ENCODE data around the gene CD2AP.
"Not testable (repeated sequence)": the region's sequence is repeated elsewhere in the genome, so short reads cannot be mapped to it uniquely, and the experiment has no call there.

CD2AP gene

DNA sequence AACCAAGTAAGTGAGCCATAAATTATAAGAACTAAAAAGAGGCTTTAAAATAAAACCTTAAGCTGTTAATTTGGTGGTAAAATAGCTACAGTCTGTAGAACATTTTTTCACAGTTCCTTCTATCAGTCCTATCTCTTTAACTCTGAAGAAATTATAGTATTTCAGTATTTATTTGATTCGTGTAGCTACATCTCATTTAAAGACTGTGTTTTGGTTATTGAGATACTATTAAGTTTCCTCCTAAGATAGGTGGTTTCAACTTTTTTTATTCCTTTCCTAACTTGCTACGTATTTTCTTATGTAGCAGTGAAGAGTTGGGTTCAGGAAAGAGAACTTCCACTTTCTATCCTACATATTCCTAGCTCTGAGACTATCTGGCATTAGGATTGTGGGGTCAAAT, 97.2 kb downstream of the CD2AP start:
- no peak for DNase-seq

DNA sequence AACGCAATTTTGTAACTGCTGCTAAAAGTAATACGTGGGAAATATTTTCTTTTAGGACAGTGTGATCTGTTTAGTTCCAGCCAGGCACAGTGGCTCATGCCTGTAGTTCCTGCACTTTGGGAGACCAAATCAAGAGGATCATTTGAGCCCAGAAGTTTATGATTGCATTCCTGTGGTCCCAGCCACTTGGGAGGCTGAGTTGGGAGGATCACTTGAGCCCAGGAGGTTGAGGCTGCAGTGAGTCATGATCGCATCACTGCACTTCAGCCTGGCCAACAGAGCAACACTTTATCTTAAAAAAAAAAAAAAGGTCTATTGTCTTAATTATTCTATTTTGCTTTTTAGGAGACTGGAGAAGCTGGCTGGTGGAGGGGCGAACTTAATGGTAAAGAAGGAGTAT, 101.5 kb downstream of the CD2AP start:
- DNase-seq, result no peak

- no peak for DNase-seq
Observed at GRCh38 chr6:47581591-47581990, 104.0 kb downstream of the CD2AP start.

- no peak for DNase-seq
Observed at GRCh38 chr6:47587493-47587892, 109.9 kb downstream of the CD2AP start.

- no peak for DNase-seq
Observed at GRCh38 chr6:47592131-47592840, 114.7 kb downstream of the CD2AP start.

DNA sequence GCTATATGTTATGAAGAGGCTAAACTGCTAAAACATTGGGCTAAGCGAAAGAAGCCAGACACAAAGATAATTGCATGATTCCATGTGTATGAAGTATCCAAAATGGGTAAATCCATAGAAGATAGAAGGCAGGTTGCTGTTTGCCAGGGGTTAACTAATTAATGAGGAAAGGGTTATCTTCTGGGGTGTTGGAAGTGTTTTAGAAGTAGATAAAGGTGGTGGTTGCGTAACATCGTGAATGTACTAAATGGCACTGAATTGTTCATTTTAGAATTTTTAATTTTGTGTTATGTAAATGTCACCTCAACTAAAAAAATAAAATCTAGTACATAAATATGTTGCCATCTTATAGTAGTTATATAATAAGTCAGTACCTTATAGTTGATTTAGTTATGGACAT, 116.4 kb downstream of the CD2AP start:
- DNase-seq, result peak; percentile 15

- DNase-seq, result no peak
Observed at GRCh38 chr6:47595785-47596184, 118.2 kb downstream of the CD2AP start.

DNA sequence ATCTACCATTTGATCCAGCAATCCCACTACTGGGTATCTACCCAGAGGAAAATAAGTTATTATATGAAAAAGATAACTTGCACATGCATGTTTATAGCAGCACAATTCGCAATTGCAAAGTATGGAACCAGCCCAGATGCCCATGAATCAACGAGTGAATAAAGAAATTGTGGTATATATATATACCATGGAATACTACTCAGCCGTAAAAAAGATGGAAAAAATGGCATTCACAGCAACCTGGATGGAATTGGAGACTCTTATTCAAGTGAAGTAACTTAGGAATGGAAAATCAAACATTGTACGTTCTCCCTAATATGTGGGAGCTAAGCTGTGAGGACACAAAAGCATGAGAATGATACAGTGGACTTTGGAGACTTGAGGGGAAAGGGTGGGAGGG, 120.8 kb downstream of the CD2AP start:
- DNase-seq, result no peak

DNA sequence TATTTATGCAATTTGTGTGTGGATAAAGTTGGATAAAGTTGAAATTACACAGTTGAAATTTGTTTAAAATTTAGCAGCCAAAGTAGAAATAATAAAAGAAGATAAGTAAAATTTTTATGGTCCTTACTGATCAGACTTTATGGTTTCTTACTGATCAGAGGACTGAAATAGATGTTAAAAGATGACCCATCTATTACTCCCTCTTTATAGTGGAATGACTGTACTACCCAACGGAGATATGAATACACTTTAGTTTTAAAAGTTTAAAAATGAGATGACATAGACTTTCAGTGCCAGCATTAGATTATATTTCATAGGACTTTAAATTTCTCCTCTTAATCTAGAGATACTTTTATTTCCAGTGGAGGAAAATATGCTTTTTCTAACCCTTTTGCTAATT, 121.9 kb downstream of the CD2AP start:
- no peak for DNase-seq

GRCh38 chr6:47603227-47603626, 125.6 kb downstream of the CD2AP start:
- no peak for DNase-seq

GRCh38 chr6:47603995-47604394, 126.4 kb downstream of the CD2AP start:
- no peak for DNase-seq

DNA sequence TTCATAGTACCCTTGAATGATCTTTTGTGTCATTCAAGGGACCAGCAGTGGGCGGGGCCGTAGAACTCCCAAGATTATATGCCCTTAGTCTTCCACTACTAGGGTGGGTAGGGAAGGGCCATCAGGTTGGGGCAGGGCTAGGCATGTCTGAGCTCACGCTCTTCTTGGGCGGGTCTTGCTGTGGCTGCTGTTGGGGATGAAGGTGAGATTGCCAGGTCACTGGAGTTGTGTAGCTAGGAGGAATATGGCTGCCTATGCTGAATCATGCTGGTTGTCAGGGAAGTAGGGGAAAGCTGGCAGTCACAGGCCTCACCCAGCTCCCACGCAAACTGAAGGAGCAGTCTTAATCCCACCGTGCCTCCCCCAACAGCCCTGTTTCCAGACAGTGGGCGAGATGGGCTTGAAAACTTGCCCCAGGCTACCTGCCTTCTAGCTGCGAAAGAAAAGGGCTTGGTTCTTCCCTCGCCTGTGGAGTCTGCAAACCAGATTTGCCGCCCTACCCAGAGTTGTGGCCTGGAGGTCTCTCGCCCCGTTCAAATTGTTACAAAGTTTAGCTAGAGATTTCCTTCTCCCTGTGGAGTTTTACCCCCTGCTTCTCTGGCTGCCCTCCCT, 144.4 kb downstream of the CD2AP start:
- DNase-seq, result no peak

DNA sequence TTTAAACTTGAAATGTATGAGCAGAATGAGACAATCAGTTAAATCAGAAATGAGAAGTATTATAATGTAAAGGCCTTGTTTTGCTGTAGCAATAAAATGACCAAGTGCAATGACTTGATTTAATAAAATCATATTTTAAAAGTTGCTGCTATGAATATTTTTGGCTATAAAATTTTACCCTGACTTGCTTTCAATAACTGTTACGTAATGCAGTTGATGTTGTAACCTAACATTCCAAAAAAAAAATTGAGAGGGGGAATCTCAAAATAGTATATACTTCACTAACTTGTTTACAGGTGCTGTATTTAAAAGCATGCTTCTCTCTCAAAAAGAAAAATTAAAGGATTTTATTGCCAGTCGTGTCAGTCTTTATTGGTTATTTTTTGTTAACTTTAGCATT, 149.2 kb downstream of the CD2AP start:
- DNase-seq, result no peak

DNA sequence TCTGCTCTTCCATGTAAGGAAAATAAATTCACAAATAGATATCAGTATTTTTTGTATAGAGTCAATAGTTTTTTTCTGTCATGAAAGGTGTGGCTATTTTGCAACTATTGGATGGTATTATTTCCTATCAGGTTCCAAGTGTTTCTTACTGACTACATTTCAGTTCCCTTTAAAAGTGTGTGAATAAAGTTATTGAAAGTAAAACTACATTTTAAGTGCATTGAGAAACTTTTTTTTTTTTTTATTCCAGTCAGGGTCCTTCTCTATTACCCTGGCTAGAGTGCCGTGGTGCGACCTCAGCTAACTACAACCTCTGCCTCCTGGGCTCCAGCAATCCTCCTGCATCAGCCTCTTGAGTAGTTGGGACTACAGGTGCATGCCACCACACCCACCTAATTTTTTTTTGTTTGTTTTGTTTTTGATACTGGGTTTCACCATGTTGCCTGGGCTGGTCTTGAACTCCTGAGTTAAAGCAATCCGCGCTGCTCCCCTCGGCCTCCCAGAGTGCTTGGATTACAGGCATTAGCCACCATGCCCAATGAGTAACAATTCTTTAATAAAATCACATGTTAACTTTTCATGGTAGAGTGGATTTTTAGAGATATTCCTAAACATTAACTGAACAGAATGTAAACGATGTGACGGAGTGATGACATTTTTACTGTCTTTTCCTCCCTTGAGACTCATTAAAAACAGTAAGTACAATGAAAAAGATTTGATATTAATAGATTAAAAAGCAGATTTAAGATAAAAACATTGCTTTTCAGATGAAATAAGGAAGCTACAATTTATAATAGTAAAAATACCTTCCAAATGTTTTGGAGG, 151.1 kb downstream of the CD2AP start:
- no peak for DNase-seq

GRCh38 chr6:47629954-47630353, 152.4 kb downstream of the CD2AP start:
- no peak for DNase-seq

DNA sequence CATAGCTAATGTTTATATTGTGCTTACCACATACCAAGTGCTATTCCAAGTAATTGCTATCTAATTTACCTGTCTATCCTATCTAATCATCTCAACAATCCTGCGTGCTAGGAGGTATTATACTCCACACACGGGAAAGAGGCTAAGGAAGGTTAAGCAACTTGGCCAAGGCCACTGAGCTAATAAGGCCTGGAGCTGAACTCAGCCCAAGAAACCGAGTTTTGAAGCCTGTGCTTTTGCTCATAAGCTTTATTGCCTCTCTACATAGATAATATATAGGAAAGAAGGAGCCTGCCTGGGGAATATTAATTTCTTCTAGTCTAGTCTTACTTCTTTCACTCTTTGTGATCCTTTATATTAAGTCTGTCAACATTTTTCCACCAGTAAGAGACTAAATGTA, 153.0 kb downstream of the CD2AP start:
- DNase-seq, result no peak

GRCh38 chr6:47631269-47631772, 153.7 kb downstream of the CD2AP start:
- peak; percentile 82 for DNase-seq

GRCh38 chr6:47631797-47632196, 154.2 kb downstream of the CD2AP start:
- no peak for DNase-seq

- no peak for DNase-seq
Observed at GRCh38 chr6:47633141-47633540, 155.6 kb downstream of the CD2AP start.

- no peak for DNase-seq
Observed at GRCh38 chr6:47634210-47635047, 156.8 kb downstream of the CD2AP start.

DNA sequence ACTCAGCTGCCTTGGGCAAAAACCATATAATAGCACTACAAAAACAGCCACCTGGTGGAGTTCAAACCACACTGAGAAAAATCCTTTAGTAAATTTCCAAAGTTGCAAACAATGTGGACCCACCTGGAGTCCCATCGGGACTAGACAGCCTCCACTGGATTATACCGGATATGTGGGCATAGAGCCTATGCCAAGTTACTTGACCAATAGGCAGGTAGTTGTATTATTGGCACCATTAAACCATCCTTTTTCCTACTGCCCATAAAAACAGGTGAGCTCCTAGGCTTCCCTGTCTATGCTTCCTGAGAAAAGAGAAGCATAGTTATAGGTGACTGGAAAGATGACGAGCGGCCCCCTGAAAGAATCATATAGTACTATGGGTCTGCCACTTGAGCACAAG, 169.1 kb downstream of the CD2AP start:
- no peak for DNase-seq

DNA sequence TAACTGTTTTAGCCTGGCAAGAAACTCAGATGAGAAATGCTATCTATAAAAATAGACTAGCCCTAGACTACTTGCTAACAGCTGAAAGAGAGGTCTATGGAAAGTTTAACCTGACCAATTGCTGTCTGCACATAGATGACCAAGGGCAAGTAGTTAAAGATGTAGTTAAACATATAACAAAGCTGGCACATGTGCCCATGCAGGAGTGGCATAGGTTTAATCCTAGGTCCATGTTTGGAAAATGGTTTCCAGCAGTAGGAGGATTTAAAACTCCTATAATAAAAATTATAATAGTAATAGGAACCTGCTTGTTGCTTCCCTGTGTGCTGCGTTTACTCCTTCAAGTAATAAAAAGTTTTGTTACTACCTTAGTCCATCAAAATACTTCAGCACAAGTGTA, 169.6 kb downstream of the CD2AP start:
- no peak for DNase-seq

- DNase-seq, result not testable (repeated sequence)
Observed at GRCh38 chr6:47647626-47648025, 170.0 kb downstream of the CD2AP start.
